HG02981 (cell line): ENCODE measurements around the gene CD68.

Experiments used
- ATAC-seq: cut with Tn5 transposase; IDR thresholded peaks from one replicate; pipeline ENCODE4 v1.9.1; 2021; ENCODE audit warnings: mild to moderate bottlenecking, moderate library complexity; ENCODE audit not compliant: unreplicated experiment

The CD68 gene, protein sequence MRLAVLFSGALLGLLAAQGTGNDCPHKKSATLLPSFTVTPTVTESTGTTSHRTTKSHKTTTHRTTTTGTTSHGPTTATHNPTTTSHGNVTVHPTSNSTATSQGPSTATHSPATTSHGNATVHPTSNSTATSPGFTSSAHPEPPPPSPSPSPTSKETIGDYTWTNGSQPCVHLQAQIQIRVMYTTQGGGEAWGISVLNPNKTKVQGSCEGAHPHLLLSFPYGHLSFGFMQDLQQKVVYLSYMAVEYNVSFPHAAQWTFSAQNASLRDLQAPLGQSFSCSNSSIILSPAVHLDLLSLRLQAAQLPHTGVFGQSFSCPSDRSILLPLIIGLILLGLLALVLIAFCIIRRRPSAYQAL

DNA sequence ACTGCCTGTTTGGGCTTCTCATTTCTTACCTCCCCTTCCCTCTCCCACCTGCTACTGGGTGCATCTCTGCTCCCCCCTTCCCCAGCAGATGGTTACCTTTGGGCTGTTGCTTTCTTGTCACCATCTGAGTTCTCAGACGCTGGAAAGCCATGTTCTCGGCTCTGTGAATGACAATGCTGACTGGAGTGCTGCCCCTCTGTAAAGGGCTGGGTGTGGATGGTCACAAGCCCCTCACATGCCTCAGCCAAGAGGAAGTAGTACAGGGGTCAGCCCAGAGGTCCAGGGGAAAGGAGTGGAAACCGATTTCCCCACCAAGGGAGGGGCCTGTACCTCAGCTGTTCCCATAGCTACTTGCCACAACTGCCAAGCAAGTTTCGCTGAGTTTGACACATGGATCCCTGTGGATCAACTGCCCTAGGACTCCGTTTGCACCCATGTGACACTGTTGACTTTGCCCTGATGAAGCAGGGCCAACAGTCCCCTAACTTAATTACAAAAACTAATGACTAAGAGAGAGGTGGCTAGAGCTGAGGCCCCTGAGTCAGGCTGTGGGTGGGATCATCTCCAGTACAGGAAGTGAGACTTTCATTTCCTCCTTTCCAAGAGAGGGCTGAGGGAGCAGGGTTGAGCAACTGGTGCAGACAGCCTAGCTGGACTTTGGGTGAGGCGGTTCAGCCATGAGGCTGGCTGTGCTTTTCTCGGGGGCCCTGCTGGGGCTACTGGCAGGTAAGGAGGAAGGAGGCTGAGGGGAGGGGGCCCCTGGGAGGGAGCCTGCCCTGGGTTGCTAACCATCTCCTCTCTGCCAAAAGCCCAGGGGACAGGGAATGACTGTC is at the start of gene CD68:
Gene CD68 (plus strand): TSS at position 638 of the 833 bp plus-strand sequence. CDS start 40 bp downstream, at position 678.
- ATAC-seq, result peak; percentile 43

DNA sequence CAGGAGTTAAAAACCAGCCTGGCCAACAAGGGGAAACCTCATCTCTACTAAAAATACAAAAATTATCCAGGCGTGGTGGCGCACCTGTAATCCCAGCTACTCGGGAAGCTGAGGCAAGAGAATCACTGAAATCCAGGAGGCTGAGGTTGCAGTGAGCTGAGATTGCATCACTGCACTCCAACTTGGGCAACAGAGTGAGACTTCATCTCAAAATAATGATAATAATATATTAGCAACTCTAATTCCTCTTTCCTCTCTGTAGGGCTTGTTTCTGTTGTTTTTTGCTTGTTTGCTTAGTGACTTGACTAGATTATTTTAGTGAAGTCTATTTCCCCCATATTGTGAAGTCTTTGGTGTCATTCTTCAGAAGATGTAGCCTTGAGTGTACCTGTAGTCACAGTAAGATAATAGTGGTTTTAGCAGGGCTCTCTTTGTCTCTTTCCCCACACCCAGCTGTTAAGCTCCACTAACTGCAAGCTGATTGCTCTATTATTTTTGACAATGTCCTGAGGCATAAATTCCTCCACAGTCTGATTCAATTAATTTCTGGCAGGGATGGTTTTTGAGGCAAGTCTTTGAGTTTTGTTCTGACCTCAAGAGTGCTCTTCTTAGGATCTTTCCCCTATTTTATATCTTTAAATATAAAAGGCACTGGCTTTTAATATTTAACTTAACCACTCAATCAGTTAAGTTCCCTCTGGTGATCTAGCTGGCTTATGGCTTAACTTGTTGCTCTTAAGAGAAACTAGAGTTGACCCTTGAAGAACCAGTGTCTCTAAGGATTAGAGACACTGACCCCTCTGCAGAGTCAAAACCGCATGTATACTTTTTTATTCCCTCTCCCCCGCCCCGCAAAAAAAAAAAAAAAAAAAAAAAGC is 49.2 kb upstream of the CD68 start:
- no peak for ATAC-seq

DNA sequence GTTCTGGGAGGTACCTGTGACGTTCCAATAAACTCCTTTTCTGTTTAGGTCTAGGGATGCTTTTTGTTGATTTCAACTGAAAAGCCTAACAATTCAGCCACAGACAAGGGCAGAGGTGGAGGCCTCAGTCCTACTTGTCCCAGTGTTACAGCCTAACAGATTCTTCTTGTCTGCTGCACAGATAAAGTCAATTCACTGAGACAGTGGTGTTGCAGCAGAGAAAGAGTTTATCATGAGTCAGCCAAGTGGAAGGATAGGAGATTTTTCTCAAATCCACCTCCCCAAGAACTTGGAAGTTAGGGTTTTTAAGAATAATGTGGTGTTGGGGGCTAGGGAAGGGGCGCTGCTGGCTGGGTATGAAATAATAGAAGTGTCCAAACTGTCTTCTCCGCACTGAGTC is 41.4 kb upstream of the CD68 start:
- ATAC-seq, result no peak

DNA sequence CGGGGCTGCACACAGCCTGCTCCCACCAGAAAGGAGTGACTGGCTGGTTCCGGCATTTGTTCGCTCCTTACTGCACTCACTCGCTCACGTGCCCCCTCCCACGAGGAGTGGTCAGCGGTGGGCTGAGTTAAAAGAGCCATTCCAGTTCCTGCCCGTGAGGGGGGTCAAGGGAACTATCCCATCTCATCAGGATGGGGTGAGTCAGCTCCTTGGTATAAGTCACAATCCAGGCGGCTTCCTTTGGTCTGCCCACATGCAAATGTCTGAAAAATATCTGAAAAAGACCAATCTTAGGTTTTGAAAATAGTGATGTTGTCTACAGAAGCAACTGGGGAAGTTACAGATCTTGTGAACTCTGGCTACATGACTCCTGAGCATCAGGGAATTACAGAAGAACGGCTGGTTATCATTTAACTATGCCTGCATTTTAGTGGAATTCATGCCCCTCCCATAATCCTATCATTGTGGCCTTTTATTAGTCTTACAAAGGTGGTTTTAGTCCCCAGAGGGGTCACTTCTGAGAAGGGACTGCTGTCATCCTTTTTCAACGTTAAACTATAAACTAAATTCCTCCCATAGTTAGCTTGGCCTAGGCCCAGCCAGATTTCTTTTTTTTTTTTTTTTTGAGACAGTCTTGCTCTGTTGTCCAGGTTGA is 40.4 kb upstream of the CD68 start:
- no peak for ATAC-seq

DNA sequence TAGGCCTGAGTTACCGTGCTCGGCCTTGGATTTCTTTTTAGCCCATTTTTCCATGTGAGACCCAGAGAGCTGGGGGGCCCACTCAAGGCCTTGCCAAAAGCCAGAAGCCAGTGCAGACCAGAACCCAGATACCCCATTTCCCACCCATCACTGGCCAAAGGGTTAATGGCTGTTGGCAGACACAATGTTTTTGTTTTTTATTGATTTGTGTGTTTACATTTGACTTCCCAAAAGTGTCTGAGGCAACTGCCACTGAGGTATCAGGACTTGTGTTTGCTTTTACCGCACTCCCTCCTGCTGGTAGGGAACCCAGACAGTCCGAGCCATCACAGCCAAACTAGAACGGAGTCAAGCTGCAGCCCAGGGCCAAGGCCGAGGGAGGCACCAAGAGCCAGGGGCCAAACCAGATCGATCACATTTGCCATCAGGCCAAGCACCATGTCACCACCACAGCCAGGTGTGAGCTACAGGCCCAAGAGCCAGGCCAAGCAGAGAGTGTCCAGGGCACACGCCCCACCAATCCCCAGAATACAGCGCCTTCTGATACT is 38.3 kb upstream of the CD68 start:
- no peak for ATAC-seq

DNA sequence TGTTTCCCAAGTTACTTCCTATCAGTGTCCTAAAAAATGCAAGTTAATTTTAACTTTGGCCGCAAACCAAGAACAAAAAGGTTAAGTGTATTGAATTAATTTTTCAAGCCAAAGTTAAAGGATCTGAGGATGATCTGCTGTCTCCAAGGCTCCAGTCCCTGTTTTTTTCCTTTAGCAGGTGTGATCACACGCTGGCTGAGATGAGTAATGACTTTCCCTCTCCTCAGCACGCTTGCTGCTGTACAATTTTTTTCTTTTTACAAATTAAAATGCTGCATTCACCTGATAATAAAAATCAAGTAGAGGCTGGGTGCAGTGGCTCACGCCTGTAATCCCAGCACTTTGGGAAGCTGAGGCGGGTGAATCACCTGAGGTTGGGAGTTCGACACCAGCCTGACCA is 34.5 kb upstream of the CD68 start:
- ATAC-seq, result no peak

DNA sequence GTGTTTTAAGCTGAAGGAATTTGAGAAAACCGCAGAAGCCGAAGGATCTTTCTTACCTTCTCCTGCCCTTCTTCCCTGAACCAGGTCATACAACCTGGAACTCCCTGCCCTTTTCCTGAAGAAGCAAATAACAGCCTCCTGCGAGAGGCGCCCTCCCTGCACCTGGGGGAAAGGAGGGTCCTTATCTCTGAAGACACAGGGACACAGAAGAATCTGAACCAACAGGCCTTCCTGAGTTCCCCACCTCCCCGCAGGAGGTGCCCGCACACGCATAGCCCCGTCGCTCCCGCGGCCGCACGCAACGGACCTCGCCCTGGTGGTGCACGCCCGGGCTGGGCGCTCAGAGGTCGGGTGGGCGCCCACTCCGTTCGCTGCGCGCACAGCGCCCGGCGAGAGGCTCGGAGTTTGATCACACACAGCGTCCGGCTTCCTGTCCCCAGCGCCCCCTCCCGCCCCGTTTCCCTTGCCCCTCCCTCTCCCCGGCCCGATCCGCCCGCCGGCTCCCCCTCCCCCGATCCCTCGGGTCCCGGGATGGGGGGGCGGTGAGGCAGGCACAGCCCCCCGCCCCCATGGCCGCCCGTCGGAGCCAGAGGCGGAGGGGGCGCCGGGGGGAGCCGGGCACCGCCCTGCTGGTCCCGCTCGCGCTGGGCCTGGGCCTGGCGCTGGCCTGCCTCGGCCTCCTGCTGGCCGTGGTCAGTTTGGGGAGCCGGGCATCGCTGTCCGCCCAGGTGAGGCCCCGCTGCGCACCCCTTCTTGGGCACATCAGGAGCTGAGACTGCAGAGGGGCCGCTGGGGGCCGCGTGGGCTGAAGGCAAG is 30.6 kb upstream of the CD68 start, which contains the start of gene TNFSF12:
Gene TNFSF12 (plus strand): TSS at position 474 of the 816 bp plus-strand sequence. CDS start 96 bp downstream, at position 570.
- no peak for ATAC-seq

DNA sequence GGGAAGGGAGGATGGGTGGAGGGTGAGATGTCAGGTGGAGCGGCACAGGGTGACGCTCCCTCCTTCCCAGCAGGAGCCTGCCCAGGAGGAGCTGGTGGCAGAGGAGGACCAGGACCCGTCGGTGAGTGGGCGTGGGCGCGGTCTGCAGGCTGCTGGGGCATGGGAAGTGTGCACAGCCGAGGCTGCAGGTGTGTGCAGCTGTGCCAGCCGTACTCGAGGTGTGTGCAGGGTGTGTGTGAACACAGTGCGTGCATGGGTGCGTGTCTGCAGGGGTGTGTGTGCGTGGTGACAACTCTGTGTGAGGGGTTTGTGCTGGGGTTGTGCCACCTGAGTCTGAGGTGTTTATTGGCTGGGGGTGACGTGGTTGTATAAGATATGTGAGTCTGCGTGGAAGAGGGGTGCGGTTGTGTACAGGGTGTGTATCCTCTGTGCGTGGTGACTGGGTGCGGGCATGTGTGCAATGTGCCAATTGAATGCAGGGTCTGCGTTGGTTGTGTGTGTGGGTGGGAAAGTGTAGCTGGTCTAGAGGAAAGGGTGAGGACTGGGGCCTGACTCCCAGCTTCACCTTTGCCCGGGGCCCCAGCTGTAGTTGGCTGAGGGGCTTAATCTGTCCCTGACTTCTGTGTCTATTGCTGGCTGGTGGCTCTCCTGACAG is 29.9 kb upstream of the CD68 start:
- no peak for ATAC-seq

DNA sequence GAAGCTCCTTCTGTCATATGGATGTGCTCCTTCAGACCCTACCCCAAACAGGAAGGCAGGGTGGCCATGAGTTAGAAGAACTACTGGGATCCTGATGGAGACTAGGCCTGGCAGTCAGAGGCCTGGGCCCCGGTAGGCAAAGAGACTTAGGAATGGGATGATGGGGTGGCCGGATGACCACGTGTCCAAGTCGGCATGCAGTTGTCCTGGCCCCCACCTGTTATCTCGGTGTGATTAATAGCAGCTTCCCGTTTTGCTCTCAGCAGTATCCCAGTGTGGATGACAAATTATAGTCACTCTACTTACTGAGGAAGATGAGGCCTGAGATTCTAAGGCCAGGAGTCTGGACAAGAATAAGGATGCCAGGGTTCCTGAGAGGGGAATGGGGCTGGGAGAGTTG is 29.1 kb upstream of the CD68 start:
- no peak for ATAC-seq

DNA sequence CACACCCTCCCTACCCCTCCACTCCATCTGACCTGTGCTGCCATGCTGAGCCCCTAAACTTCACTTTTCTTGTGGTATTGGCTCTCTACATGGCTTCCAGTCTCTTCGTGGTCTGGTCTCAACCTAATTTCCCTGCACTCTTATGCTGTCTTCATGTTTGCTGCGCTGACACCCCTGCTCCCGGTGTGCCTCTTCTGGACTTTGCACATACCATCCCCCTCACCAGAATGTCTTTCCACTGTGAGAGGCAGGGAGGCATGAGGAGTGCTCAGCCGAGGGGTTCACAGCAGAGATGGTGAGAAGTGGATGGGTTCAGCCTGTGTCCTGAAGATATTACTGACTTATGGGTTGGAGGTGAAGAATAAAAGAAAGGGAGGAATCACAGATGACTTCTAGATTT is 28.0 kb upstream of the CD68 start:
- ATAC-seq, result no peak

DNA sequence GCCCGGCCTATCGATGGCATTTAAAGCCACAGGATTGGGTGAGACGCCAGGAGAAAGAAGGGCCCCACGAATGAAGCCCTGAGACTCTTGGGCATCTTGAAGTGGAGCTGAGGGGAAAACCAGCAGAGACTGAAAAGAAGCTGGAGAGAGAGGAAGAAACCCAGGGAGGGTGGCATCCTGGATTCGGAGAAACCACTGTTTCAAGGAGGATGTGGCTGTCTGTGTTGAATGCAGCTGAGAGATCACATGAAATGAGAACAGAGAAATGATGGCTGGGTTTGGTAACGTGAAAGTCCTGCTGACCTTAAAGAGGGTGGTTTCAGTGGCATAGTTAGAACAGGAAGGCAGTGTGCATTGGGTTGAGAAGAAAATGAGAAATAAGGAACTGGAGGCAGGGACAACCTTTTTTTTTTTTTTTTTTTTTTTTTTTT is 26.8 kb upstream of the CD68 start:
- ATAC-seq, result peak; percentile 60

DNA sequence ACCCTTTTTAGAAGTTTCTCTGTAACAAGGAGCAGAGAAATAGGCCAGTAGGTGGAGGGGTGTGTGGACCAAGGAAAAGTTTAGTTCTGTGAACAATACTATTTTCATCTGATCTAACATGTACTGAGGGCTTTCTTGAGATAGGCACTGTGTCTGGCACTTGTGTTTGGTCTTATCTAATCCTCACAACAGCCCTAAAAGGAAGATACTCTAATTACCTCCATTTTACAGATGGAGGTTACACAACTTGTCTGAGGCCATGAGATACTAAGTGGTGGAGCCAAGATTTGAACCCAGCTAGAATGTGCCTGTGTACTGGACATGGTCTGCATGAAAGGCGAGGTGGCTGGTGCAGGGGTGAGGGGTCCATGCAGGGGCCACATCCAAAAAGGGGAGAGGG is 26.1 kb upstream of the CD68 start:
- ATAC-seq, result no peak

DNA sequence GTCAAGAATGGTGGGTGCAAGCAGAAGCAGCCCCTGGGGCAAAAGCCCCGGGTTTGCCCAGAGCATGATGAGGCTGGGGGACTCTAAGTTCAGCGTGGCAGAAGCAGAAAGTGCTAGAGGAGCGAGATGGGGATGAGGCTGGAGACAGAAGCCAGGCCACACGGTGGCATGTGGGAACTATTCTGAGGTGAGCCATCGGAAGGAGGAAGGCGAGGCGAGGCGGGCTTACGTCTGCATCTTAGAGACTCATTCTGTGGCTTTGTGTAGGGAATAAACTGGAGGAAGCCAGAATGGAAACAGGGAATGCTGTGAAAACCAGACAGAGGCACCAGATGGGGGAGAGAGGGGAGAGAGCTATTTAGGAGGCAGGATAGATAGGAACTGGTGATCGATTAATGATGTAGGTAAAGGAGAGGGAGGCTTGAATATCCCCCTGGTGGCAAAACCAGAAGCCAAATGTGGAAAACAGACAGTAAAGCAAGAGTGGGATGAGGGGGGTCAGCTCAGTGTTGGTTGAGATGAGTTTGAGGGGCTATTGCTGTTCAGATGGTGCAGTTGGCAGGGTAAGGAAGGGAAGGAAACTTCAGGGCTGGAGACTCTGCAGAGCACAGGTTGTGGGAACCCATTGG is 24.0 kb upstream of the CD68 start:
- ATAC-seq, result no peak

DNA sequence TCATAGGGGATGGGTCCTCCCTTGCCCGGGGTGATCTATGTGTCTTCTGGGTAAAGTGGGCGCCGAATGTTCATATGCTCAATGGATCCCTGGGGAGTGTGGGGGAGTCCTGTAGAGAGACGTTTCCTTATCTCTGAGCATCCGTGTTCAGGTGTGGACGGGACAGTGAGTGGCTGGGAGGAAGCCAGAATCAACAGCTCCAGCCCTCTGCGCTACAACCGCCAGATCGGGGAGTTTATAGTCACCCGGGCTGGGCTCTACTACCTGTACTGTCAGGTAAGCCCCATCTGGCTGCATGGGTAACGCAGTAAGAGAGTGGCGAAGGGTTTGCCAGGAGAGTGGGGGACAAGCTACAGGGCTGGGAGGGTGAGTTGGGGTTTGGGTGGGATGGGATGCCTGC is 22.8 kb upstream of the CD68 start:
- no peak for ATAC-seq

DNA sequence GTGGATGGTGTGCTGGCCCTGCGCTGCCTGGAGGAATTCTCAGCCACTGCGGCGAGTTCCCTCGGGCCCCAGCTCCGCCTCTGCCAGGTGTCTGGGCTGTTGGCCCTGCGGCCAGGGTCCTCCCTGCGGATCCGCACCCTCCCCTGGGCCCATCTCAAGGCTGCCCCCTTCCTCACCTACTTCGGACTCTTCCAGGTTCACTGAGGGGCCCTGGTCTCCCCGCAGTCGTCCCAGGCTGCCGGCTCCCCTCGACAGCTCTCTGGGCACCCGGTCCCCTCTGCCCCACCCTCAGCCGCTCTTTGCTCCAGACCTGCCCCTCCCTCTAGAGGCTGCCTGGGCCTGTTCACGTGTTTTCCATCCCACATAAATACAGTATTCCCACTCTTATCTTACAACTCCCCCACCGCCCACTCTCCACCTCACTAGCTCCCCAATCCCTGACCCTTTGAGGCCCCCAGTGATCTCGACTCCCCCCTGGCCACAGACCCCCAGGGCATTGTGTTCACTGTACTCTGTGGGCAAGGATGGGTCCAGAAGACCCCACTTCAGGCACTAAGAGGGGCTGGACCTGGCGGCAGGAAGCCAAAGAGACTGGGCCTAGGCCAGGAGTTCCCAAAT is 22.2 kb upstream of the CD68 start:
- ATAC-seq, result no peak

DNA sequence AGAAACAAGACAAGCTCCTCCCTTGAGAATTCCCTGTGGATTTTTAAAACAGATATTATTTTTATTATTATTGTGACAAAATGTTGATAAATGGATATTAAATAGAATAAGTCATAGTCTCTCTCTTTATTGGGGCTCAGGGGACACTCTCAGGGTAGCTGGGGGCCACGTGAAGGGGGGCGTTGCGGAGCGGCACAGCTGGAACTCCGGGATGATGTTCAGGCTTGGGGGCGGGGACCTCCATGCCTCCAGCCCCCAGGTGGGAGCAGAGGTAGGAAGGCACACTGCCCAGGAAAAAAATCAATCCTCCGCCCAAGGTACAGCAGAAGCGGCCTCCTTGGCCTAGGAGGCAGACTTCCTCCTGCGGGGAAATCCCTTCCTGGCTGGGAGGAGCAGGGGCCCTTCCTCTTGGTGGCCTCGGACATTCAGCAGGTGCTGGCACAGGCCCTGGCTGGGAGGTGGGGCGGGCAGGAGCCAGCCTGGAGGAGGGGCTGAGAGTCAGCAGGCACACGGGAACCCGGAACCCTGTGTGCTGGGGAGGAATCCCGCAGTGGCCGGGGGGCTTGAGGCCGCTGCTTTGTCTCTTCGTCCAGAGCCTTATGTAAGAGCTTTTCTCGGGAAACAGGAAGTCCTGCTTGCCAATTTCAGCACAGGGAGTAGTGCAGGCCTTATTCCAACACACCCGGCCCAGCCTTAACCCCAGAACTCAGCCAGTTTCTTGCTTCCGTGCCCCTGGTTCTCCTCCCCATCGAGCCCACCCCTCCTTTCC is 21.5 kb upstream of the CD68 start:
- no peak for ATAC-seq
